LoVo (cell line): ENCODE results near the gene ZNF823.
A peak's percentile ranks its signal among the peaks of the same experiment; 100 is the strongest.
"Not testable (repeated sequence)": the region's sequence is repeated elsewhere in the genome, so short reads cannot be mapped to it uniquely, and the experiment has no call there.

Experiments
- DNase-seq: peaks from one replicate; pipeline ENCODE4 v3.0.0-alpha.2; 2016; ENCODE audit warnings: low spot score

The ZNF823 gene

GRCh38 chr19:11680689-11681302 lies 58.0 kb downstream of the ZNF823 start:
- no peak for DNase-seq

- DNase-seq, result no peak
Observed at GRCh38 chr19:11678504-11678903, 60.2 kb downstream of the ZNF823 start.

- not testable (repeated sequence) for DNase-seq
Observed at GRCh38 chr19:11676661-11677600, 61.8 kb downstream of the ZNF823 start.

- DNase-seq, result no peak
Observed at GRCh38 chr19:11675569-11675968, 63.2 kb downstream of the ZNF823 start.

GRCh38 chr19:11674067-11674492 lies 64.7 kb downstream of the ZNF823 start:
- DNase-seq, result no peak

GRCh38 chr19:11673608-11674041 lies 65.1 kb downstream of the ZNF823 start:
- DNase-seq, result peak; percentile 4
